Neural cell (in vitro differentiated cells): ENCODE results near the gene PDE1C.

Source experiments
- CTCF ChIP-seq: fragments of 450-650 bp; IDR thresholded peaks from 2 replicates; pipeline ENCODE4 v1.5.1; 2014; ENCODE audit warnings: antibody characterized with exemption, mild to moderate bottlenecking, moderate library complexity; ENCODE audit not compliant: poor library complexity, severe bottlenecking
- EP300 ChIP-seq: fragments of 450-650 bp; conservative IDR thresholded peaks from 2 replicates; pipeline ENCODE4 v1.6.1; 2014; ENCODE audit warnings: antibody characterized with exemption, mild to moderate bottlenecking, moderate library complexity; ENCODE audit not compliant: poor library complexity, severe bottlenecking
- EZH2 ChIP-seq: fragments of 200-600, 300-800 bp; shearing (Covaris generic), sonication (generic); IDR thresholded peaks from 2 replicates; pipeline ENCODE4 v1.6.1; 2014; ENCODE audit warnings: antibody characterized with exemption, low read length, borderline replicate concordance, mild to moderate bottlenecking; ENCODE audit not compliant: insufficient read depth, poor library complexity, severe bottlenecking
- MXI1 ChIP-seq: fragments of 450-650 bp; conservative IDR thresholded peaks from 2 replicates; pipeline ENCODE4 v1.6.1; 2014; ENCODE audit warnings: antibody characterized with exemption, mild to moderate bottlenecking; ENCODE audit not compliant: poor library complexity, severe bottlenecking
- POLR2AphosphoS5 ChIP-seq: IDR thresholded peaks from 2 replicates; pipeline ENCODE4 v1.6.1; 2012
- RAD21 ChIP-seq: fragments of 450-650 bp; conservative IDR thresholded peaks from 2 replicates; pipeline ENCODE4 v1.6.1; 2014; ENCODE audit warnings: antibody characterized with exemption, mild to moderate bottlenecking, moderate library complexity
- SMC3 ChIP-seq: fragments of 450-650 bp; conservative IDR thresholded peaks from 2 replicates; pipeline ENCODE4 v1.6.1; 2014; ENCODE audit warnings: antibody characterized with exemption, mild to moderate bottlenecking, moderate library complexity; ENCODE audit not compliant: poor library complexity
- TAF1 ChIP-seq: IDR thresholded peaks from 2 replicates; pipeline ENCODE4 v1.6.1; 2012; ENCODE audit warnings: low read depth
- TF ChIP-seq, protein P1 (sequence below): IDR thresholded peaks from 2 replicates; pipeline ENCODE4 v1.6.1; 2012; ENCODE audit warnings: borderline replicate concordance

DNA sequence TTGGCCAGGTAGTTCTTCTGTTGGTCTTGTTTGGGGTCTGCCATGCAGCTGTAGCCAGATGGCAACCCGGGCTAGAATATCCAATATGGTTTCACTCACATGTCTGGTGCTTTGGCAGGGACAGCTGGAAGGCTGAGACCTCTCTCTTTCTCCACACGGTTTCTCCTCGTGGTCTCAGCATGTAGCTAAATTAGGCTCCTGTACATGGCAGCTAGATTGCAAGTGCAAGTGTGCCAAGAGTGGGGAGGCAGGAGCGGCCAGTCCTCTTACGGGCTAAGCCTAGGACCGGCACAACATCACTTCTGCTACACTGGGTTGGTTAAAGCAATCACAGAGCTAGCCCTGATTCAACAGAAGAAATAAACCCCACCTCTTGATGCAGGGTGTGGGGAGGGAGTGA, 9.3 kb upstream of the PDE1C start:
- TF ChIP-seq EZH2: no peak
- no peak for TF ChIP-seq CTCF
- no peak for TF ChIP-seq MXI1
- TF ChIP-seq SMC3: no peak
- TF ChIP-seq POLR2AphosphoS5: no peak
- no peak for TF ChIP-seq TAF1
- TF ChIP-seq EP300: no peak
- TF ChIP-seq RAD21: no peak
- TF ChIP-seq, protein P1, sequence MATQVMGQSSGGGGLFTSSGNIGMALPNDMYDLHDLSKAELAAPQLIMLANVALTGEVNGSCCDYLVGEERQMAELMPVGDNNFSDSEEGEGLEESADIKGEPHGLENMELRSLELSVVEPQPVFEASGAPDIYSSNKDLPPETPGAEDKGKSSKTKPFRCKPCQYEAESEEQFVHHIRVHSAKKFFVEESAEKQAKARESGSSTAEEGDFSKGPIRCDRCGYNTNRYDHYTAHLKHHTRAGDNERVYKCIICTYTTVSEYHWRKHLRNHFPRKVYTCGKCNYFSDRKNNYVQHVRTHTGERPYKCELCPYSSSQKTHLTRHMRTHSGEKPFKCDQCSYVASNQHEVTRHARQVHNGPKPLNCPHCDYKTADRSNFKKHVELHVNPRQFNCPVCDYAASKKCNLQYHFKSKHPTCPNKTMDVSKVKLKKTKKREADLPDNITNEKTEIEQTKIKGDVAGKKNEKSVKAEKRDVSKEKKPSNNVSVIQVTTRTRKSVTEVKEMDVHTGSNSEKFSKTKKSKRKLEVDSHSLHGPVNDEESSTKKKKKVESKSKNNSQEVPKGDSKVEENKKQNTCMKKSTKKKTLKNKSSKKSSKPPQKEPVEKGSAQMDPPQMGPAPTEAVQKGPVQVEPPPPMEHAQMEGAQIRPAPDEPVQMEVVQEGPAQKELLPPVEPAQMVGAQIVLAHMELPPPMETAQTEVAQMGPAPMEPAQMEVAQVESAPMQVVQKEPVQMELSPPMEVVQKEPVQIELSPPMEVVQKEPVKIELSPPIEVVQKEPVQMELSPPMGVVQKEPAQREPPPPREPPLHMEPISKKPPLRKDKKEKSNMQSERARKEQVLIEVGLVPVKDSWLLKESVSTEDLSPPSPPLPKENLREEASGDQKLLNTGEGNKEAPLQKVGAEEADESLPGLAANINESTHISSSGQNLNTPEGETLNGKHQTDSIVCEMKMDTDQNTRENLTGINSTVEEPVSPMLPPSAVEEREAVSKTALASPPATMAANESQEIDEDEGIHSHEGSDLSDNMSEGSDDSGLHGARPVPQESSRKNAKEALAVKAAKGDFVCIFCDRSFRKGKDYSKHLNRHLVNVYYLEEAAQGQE: no peak
